ENCODE data around the gene BTLA. TPM values are rescaled to one million over a fixed set of nuclear protein-coding genes. Genes with fewer than 3 reads are reported as not detected.

The BTLA gene
- total and polyA plus RNA-seq, 8 donors, result 0.14 to 1.6 (median 0.43) TPM

DNA sequence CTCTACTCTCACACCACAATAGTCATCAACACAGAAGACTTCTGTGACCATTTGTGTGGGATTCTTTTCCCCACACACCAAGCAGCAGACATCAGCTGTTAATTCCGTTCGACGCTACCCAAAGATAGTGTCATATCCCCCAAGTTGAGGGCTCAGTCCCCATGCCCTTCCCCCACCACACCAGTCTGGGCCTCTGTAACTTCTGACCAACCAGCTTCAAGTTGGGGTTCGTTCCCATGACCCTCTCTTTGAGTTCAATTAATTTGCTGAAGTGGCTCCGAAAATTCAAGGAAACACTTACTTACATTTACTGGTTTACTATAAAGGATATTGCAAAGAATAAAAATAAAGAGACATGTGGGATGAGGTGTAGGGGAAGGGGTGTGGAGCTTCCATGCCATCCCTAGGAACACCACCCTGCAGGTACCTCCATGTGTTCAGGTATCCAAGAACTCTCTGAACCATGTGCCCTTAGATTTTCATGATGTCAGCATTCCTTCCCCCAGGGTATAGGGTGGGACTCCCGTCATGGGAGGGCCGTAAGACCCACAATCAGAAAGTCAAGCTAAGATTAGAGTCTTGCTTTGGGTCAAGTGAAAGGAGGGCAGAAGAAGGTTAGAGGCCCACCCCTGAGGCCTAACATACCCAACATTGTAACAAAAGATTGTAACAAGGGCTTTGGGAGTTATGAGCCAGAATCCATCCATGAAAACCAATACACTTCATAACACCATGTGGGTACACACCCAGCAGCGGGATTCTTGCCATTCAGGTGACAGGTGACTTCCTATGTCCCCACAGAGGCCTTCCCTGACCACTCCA, 82.7 kb downstream of the BTLA start:
- no peak overlapping the region for H3K27ac ChIP-seq
- no peak overlapping the region for H3K4me3 ChIP-seq
- TF ChIP-seq, protein P1, sequence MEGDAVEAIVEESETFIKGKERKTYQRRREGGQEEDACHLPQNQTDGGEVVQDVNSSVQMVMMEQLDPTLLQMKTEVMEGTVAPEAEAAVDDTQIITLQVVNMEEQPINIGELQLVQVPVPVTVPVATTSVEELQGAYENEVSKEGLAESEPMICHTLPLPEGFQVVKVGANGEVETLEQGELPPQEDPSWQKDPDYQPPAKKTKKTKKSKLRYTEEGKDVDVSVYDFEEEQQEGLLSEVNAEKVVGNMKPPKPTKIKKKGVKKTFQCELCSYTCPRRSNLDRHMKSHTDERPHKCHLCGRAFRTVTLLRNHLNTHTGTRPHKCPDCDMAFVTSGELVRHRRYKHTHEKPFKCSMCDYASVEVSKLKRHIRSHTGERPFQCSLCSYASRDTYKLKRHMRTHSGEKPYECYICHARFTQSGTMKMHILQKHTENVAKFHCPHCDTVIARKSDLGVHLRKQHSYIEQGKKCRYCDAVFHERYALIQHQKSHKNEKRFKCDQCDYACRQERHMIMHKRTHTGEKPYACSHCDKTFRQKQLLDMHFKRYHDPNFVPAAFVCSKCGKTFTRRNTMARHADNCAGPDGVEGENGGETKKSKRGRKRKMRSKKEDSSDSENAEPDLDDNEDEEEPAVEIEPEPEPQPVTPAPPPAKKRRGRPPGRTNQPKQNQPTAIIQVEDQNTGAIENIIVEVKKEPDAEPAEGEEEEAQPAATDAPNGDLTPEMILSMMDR (IDR thresholded peaks at IDR 0.05), result no peak
- no peaks in the 10 kb centered on the region for H3K4me1 ChIP-seq
- no peak for ATAC-seq
- intact Hi-C loops (cut with DNase I), result no loop called here
- no peaks in the 10 kb centered on the region for H3K36me3 ChIP-seq
- no peak for DNase-seq
- H3K27me3 ChIP-seq, result no peaks in the 10 kb centered on the region
- H3K9me3 ChIP-seq, result no peaks in the 10 kb centered on the region

DNA sequence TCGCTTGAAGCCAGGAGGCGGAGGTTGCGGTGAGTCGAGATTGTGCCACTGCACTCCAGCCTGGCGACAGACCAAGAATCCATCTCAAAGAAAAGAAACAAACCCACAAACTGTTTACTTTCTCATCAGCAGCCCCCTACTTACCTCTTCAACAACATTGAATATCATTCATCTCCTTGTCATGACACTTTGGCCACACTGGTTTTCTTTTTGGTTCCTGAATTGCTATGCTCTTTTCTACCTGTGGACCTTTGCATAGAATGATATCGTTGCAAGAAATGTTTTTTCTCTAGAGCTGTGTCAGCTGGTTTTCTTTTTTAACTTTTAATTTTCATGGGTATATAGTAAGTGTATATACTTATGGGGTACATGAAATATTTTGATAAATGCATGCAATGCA, 83.9 kb downstream of the BTLA start:
- H3K4me1 ChIP-seq, result no peaks in the 10 kb centered on the region
- no peaks in the 10 kb centered on the region for H3K27me3 ChIP-seq
- H3K4me3 ChIP-seq, result no peak overlapping the region
- no peak overlapping the region for H3K27ac ChIP-seq
- ATAC-seq (no peak), DNase-seq (no peak)
- TF ChIP-seq, protein P1 (IDR thresholded peaks at IDR 0.05), result no peak
- no peaks in the 10 kb centered on the region for H3K9me3 ChIP-seq
- H3K36me3 ChIP-seq, result no peaks in the 10 kb centered on the region
- intact Hi-C loops (cut with DNase I), result no loop called here

Other genes starting within 250 kb of the BTLA start
- gene SLC9C1, start 205.3 kb downstream of the BTLA start, total RNA-seq, result under 1 TPM in 1 of 2 donors, not detected in 1; 0.20 TPM
- 1 to 10 TPM in 2 of 6 donors, under 1 TPM in 4; 0.54 to 1.3 (median 0.65) TPM for gene SLC9C1, start 205.3 kb downstream of the BTLA start, polyA plus RNA-seq (ENCODE audit: insufficient read length in 6 of 6)
- gene CD200, start 166.3 kb downstream of the BTLA start, total RNA-seq, result 1 to 10 TPM; 6.6 to 7.9 TPM
- gene CD200, start 166.3 kb downstream of the BTLA start, polyA plus RNA-seq (ENCODE audit: insufficient read length in 6 of 6), result 10 to 100 TPM; 47.4 to 58.0 (median 50.9) TPM
- 10 to 100 TPM; 49.7 to 73.1 TPM for gene ATG3, start 62.5 kb upstream of the BTLA start, total RNA-seq
- 10 to 100 TPM; 36.6 to 44.2 (median 41.8) TPM for gene ATG3, start 62.5 kb upstream of the BTLA start, polyA plus RNA-seq (ENCODE audit: insufficient read length in 6 of 6)
- gene SLC35A5, start 62.6 kb upstream of the BTLA start, total RNA-seq, result 10 to 100 TPM; 42.6 to 48.7 TPM
- gene SLC35A5, start 62.6 kb upstream of the BTLA start, polyA plus RNA-seq (ENCODE audit: insufficient read length in 6 of 6), result 10 to 100 TPM; 48.4 to 64.2 (median 60.4) TPM
- gene CCDC80, start 141.7 kb upstream of the BTLA start, total RNA-seq, result 100 to 1,000 TPM; 154 to 247 TPM
- 100 to 1,000 TPM in 1 of 6 donors, 10 to 100 TPM in 5; 42.7 to 113 (median 64.9) TPM for gene CCDC80, start 141.7 kb upstream of the BTLA start, polyA plus RNA-seq (ENCODE audit: insufficient read length in 6 of 6)